ENCODE measurements around the gene NAA35.
"Not testable (repeated sequence)": the region's sequence is repeated elsewhere in the genome, so short reads cannot be mapped to it uniquely, and the experiment has no call there.

Gene NAA35

GRCh38 chr9:85904975-85905374 lies 36.0 kb upstream of the NAA35 start:
- TF ChIP-seq, protein P1, sequence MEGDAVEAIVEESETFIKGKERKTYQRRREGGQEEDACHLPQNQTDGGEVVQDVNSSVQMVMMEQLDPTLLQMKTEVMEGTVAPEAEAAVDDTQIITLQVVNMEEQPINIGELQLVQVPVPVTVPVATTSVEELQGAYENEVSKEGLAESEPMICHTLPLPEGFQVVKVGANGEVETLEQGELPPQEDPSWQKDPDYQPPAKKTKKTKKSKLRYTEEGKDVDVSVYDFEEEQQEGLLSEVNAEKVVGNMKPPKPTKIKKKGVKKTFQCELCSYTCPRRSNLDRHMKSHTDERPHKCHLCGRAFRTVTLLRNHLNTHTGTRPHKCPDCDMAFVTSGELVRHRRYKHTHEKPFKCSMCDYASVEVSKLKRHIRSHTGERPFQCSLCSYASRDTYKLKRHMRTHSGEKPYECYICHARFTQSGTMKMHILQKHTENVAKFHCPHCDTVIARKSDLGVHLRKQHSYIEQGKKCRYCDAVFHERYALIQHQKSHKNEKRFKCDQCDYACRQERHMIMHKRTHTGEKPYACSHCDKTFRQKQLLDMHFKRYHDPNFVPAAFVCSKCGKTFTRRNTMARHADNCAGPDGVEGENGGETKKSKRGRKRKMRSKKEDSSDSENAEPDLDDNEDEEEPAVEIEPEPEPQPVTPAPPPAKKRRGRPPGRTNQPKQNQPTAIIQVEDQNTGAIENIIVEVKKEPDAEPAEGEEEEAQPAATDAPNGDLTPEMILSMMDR (conservative IDR thresholded peaks at IDR 0.05): no peak
- no peak for TF ChIP-seq ZFX (IDR thresholded peaks at IDR 0.05)
- H3K27ac ChIP-seq: no peak overlapping the region

DNA sequence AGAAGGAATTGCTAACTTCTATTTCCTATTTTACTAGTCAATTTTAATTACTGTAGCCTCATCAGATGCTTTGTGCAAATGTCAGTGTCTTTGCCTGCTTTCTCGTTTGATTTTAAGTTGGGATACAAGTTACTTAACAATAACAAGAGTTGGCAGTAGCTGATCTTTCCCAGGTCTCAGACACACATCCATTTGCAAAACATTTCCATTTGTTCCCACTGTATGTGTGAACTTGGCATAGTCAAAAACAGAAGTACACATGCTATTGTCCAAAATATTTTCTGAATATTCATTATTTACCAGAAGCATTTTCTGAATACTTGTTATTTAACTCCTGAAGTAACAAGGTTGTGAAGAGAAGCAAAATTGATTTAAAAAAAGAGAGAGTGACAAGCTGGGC lies 35.0 kb upstream of the NAA35 start:
- TF ChIP-seq, protein P1 (conservative IDR thresholded peaks at IDR 0.05): no peak
- no peak for TF ChIP-seq ZFX (IDR thresholded peaks at IDR 0.05)
- no peak overlapping the region for H3K27ac ChIP-seq

GRCh38 chr9:85909390-85909789 lies 31.6 kb upstream of the NAA35 start:
- TF ChIP-seq, protein P1 (conservative IDR thresholded peaks at IDR 0.05): no peak
- no peak for TF ChIP-seq ZFX (IDR thresholded peaks at IDR 0.05)
- no peak overlapping the region for H3K27ac ChIP-seq

- H3K27ac ChIP-seq: no peak overlapping the region
- no peak for TF ChIP-seq ZFX (IDR thresholded peaks at IDR 0.05)
- TF ChIP-seq, protein P1 (conservative IDR thresholded peaks at IDR 0.05): no peak
Measured at GRCh38 chr9:85914108-85914507, 26.8 kb upstream of the NAA35 start.

- TF ChIP-seq ZFX (IDR thresholded peaks at IDR 0.05): no peak
- TF ChIP-seq, protein P1 (conservative IDR thresholded peaks at IDR 0.05): no peak
Measured at GRCh38 chr9:85917756-85918155, 23.2 kb upstream of the NAA35 start.

DNA sequence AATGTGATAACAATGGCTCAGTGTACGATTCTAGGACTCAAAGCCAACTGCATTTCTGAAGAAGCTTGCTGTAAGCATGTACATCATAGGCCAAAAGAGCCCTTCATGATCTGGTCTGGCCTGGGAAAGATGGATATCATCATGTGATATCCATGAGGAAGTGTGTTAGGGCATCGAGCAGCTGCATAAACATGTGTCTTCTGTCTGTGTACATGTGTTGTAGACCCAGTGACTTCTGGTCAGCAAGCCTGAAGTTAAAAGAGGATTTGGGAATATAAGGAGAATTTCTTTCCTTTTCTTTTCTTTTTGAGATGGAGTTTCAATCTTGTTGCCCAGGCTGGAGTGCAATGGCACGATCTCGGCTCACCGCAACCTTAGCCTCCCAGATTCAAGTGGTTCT lies 15.5 kb upstream of the NAA35 start:
- no peak overlapping the region for H3K27ac ChIP-seq
- TF ChIP-seq, protein P1 (conservative IDR thresholded peaks at IDR 0.05): no peak
- no peak for TF ChIP-seq ZFX (IDR thresholded peaks at IDR 0.05)

More at GRCh38 chr9:85917756-85918155, 23.2 kb upstream of the NAA35 start:
- H3K27ac ChIP-seq: no peak overlapping the region

GRCh38 chr9:85927076-85927475 lies 13.9 kb upstream of the NAA35 start:
- TF ChIP-seq ZFX (IDR thresholded peaks at IDR 0.05): no peak
- H3K27ac ChIP-seq: no peak overlapping the region

- no peak for TF ChIP-seq ZFX (IDR thresholded peaks at IDR 0.05)
- TF ChIP-seq, protein P1 (conservative IDR thresholded peaks at IDR 0.05): no peak
- H3K27ac ChIP-seq: no peak overlapping the region
Measured at GRCh38 chr9:85931495-85931894, 9.5 kb upstream of the NAA35 start.

DNA sequence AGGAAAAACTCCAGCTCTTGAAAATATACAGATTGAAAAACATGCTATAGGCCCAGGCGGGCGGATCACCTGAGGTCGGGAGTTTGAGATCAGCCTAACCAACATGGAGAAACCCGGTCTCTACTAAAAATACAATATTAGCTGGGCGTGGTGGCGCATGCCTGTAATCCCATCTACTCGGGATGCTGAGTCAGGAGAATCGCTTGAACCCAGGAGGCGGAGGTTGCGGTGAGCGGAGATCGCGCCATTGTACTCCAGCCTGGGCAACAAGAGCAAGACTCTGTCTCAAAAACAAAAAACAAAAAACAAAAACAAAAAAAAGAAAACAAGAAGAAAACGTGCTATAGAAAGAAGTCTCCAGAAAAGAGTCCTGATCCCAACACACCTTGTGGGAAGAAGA lies 5.0 kb upstream of the NAA35 start:
- H3K27ac ChIP-seq: not testable (repeated sequence)
